ENCODE data around the gene PHF19.

- no peak for TF ChIP-seq TAF1 (IDR thresholded peaks at IDR 0.05; ENCODE audit: low read depth)
- no peak for TF ChIP-seq EP300 (conservative IDR thresholded peaks at IDR 0.05; ENCODE audit: poor library complexity, severe bottlenecking)
- TF ChIP-seq CTCF (IDR thresholded peaks at IDR 0.05; ENCODE audit: poor library complexity, severe bottlenecking) = no peak
- no peak for TF ChIP-seq EZH2 (IDR thresholded peaks at IDR 0.05; ENCODE audit: borderline replicate concordance, insufficient read depth, low read length, poor library complexity, severe bottlenecking)
- no peak for TF ChIP-seq REST (IDR thresholded peaks at IDR 0.05; ENCODE audit: borderline replicate concordance)
Measured at GRCh38 chr9:120920806-120921178, 43.8 kb upstream of the PHF19 start.

Measured in neural cell (in vitro differentiated cells).